WTC11 (cell line): ENCODE results near the gene GNG10. TPM values are rescaled to one million over a fixed set of nuclear protein-coding genes. Genes with fewer than 3 reads are reported as not detected.

Source experiments
- ATAC-seq: fragments of 200-7000 bp; cut with Tn5 transposase; 2 replicates; pipeline ENCODE4 v1.10.0; 2021; ENCODE audit warnings: mild to moderate bottlenecking, moderate library complexity
- CTCF ChIA-PET: fragments of 300-600 bp; sonication (Branson Sonifier 250); formaldehyde crosslinking; loops from one replicate; lab custom pipeline; 2021; ENCODE audit warnings: antibody characterized with exemption; lab: Charles Lee
- POLR2A ChIA-PET: fragments of 350-600 bp; sonication (Branson Sonifier 250); formaldehyde crosslinking; loops from one replicate; lab custom pipeline; 2021; ENCODE audit warnings: antibody characterized with exemption; lab: Charles Lee
- DNase-seq: peaks from one replicate; pipeline ENCODE4 v3.0.0; 2021; ENCODE audit warnings: low spot score
- H3K27ac Mint-ChIP-seq: 2 replicates; pipeline ENCODE4 v1.8.0; 2021; ENCODE audit warnings: mixed read lengths
- H3K27me3 Mint-ChIP-seq: 2 replicates; pipeline ENCODE4 v1.8.0; 2021; ENCODE audit warnings: low read depth, mild to moderate bottlenecking, moderate library complexity, mixed read lengths
- H3K36me3 Mint-ChIP-seq: 2 replicates; pipeline ENCODE4 v1.8.0; 2021; ENCODE audit warnings: mixed read lengths
- H3K4me1 Mint-ChIP-seq: 2 replicates; pipeline ENCODE4 v1.8.0; 2022; ENCODE audit warnings: mixed read lengths
- H3K4me3 Mint-ChIP-seq: 2 replicates; pipeline ENCODE4 v1.8.0; 2021; ENCODE audit warnings: mild to moderate bottlenecking, moderate library complexity, mixed read lengths
- H3K9me3 Mint-ChIP-seq: 2 replicates; pipeline ENCODE4 v1.8.0; 2021; ENCODE audit warnings: mixed read lengths
- CBFB ChIP-seq: sonication (generic); formaldehyde crosslinking; IDR thresholded peaks from 2 replicates; pipeline ENCODE4 v1.8.1; 2022; ENCODE audit warnings: mild to moderate bottlenecking, low read depth, missing genetic modification reagents
- FOXK1 ChIP-seq: sonication (generic); formaldehyde crosslinking; IDR thresholded peaks from 2 replicates; pipeline ENCODE4 v1.8.0; 2022; ENCODE audit warnings: mild to moderate bottlenecking, moderate library complexity, missing genetic modification reagents
- GRHL2 ChIP-seq: fragments of 250-450 bp; sonication (Bioruptor Pico); IDR thresholded peaks from 2 replicates; pipeline ENCODE4 v1.8.0; 2022; ENCODE audit warnings: mild to moderate bottlenecking, moderate library complexity; ENCODE audit not compliant: insufficient replicate concordance, severe bottlenecking
- IRF2 ChIP-seq: sonication (generic); formaldehyde crosslinking; IDR thresholded peaks from 2 replicates; pipeline ENCODE4 v1.8.0; 2022; ENCODE audit warnings: low read depth, missing genetic modification reagents, borderline replicate concordance
- JAZF1 ChIP-seq: fragments of 250-450 bp; sonication (Bioruptor Pico); IDR thresholded peaks from 2 replicates; pipeline ENCODE4 v1.9.0; 2021; ENCODE audit warnings: moderate library complexity, mild to moderate bottlenecking, inconsistent platforms
- NFATC4 ChIP-seq: fragments of 250-450 bp; sonication (Bioruptor Pico); IDR thresholded peaks from 2 replicates; pipeline ENCODE4 v1.9.0; 2021; ENCODE audit warnings: mild to moderate bottlenecking
- NFYB ChIP-seq: sonication (generic); formaldehyde crosslinking; conservative IDR thresholded peaks from 2 replicates; pipeline ENCODE4 v1.8.0; 2022; ENCODE audit warnings: low read depth, missing genetic modification reagents
- NR2C2 ChIP-seq: sonication (generic); formaldehyde crosslinking; IDR thresholded peaks from 2 replicates; pipeline ENCODE4 v1.8.0; 2022; ENCODE audit warnings: mild to moderate bottlenecking, missing genetic modification reagents
- RORB ChIP-seq: fragments of 250-450 bp; sonication (Bioruptor Pico); IDR thresholded peaks from 2 replicates; pipeline ENCODE4 v1.9.0; 2021; ENCODE audit warnings: mild to moderate bottlenecking
- TP53 ChIP-seq: sonication (generic); formaldehyde crosslinking; IDR thresholded peaks from 2 replicates; pipeline ENCODE4 v1.8.1; 2023; ENCODE audit warnings: mild to moderate bottlenecking, missing genetic modification reagents
- ZNF671 ChIP-seq: fragments of 250-450 bp; sonication (Bioruptor Pico); IDR thresholded peaks from 2 replicates; pipeline ENCODE4 v1.8.0; 2021; ENCODE audit warnings: mild to moderate bottlenecking
- total RNA-seq: library from RNA; stranded (reverse); gene quantifications from 3 replicates; pipeline ENCODE4 v1.2.3, GENCODE V29; 2021
- TF ChIP-seq, protein P1 (sequence below): sonication (generic); formaldehyde crosslinking; conservative IDR thresholded peaks from 2 replicates; pipeline ENCODE4 v1.8.1; 2022; ENCODE audit warnings: mild to moderate bottlenecking, missing genetic modification reagents
- TF ChIP-seq, protein P2 (sequence below): sonication (generic); formaldehyde crosslinking; IDR thresholded peaks from 2 replicates; pipeline ENCODE4 v1.8.0; 2023; ENCODE audit warnings: mild to moderate bottlenecking, missing genetic modification reagents
- TF ChIP-seq, protein P3 (sequence below): sonication (generic); formaldehyde crosslinking; IDR thresholded peaks from 2 replicates; pipeline ENCODE4 v1.8.1; 2022; ENCODE audit warnings: missing genetic modification reagents, borderline replicate concordance
- TF ChIP-seq, protein P4 (sequence below): fragments of 250-450 bp; sonication (Bioruptor Pico); IDR thresholded peaks from 2 replicates; pipeline ENCODE4 v1.9.0; 2021; ENCODE audit warnings: mild to moderate bottlenecking
- TF ChIP-seq, protein P5 (sequence below): fragments of 250-450 bp; sonication (Bioruptor Pico); conservative IDR thresholded peaks from 2 replicates; pipeline ENCODE4 v1.9.0; 2021; ENCODE audit warnings: mild to moderate bottlenecking
- TF ChIP-seq, protein P6 (sequence below): sonication (generic); formaldehyde crosslinking; IDR thresholded peaks from 2 replicates; pipeline ENCODE4 v1.8.1; 2022; ENCODE audit warnings: mild to moderate bottlenecking, missing genetic modification reagents, moderate library complexity, borderline replicate concordance

The GNG10 gene
- total RNA-seq, 1 experiment from 2014 or later, result 17.2 TPM

DNA sequence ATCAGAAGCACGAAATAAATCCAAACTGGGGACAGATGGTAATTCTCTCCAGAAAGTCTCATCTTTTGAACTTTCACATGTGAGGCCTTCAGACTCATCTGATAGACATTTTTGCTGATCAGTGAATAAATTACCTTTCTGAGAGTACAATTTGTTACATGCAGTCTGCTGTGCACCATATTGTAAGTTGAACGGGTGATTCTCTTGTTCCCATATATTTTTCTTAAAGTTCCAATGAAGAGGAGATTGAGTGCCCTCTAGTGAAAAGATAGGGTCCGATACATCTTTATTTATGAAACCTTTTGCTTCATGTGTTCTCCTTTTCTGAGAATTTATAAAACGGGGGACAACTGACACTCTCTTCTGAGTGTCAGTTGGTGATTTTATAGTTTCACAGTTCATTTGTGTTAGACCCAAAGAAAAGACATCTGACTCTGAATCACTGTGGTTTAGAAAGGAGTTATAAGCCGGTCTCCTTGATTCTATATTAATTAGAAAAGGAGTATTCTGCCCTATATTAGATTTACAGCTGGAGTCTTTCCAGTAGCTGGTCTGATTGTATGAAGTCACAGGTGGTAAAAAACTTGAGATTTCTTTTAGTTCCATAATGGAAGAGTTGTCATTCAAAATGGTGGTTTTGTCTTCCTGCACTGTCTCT lies 30.4 kb downstream of the GNG10 start:
- POLR2A ChIA-PET, result no interaction called here

More for the DNA sequence above, 30.4 kb downstream of the GNG10 start:
- CTCF ChIA-PET, result interaction anchor here (2.3 to 3.2 kb wide), 2 partner anchors 70 to 93 kb away, joined by 7 to 24 read pairs; partner anchors contain the start of gene PTGR1
- H3K4me1 Mint-ChIP-seq, result peaks cover 4% of the 10 kb centered on the region
- H3K4me3 Mint-ChIP-seq, result no peak overlapping the region
- H3K27ac Mint-ChIP-seq, result no peak overlapping the region
- no peaks in the 10 kb centered on the region for H3K36me3 Mint-ChIP-seq
- no peak for ATAC-seq
- no peaks in the 10 kb centered on the region for H3K27me3 Mint-ChIP-seq
- DNase-seq, result no peak
- no peaks in the 10 kb centered on the region; the same call in 1 of the 2 replicates for H3K9me3 Mint-ChIP-seq
- TF ChIP-seq, protein P1, sequence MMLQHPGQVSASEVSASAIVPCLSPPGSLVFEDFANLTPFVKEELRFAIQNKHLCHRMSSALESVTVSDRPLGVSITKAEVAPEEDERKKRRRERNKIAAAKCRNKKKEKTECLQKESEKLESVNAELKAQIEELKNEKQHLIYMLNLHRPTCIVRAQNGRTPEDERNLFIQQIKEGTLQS (CRISPR knock-in tag), result no peak
- no peak for TF ChIP-seq NFYB (CRISPR knock-in tag)
- TF ChIP-seq, protein P2, sequence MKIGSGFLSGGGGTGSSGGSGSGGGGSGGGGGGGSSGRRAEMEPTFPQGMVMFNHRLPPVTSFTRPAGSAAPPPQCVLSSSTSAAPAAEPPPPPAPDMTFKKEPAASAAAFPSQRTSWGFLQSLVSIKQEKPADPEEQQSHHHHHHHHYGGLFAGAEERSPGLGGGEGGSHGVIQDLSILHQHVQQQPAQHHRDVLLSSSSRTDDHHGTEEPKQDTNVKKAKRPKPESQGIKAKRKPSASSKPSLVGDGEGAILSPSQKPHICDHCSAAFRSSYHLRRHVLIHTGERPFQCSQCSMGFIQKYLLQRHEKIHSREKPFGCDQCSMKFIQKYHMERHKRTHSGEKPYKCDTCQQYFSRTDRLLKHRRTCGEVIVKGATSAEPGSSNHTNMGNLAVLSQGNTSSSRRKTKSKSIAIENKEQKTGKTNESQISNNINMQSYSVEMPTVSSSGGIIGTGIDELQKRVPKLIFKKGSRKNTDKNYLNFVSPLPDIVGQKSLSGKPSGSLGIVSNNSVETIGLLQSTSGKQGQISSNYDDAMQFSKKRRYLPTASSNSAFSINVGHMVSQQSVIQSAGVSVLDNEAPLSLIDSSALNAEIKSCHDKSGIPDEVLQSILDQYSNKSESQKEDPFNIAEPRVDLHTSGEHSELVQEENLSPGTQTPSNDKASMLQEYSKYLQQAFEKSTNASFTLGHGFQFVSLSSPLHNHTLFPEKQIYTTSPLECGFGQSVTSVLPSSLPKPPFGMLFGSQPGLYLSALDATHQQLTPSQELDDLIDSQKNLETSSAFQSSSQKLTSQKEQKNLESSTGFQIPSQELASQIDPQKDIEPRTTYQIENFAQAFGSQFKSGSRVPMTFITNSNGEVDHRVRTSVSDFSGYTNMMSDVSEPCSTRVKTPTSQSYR (CRISPR knock-in tag), result no peak
- TF ChIP-seq TP53 (CRISPR knock-in tag), result no peak
- TF ChIP-seq GRHL2 (CRISPR knock-in tag), result no peak
- TF ChIP-seq JAZF1 (CRISPR knock-in tag), result no peak
- TF ChIP-seq, protein P3, sequence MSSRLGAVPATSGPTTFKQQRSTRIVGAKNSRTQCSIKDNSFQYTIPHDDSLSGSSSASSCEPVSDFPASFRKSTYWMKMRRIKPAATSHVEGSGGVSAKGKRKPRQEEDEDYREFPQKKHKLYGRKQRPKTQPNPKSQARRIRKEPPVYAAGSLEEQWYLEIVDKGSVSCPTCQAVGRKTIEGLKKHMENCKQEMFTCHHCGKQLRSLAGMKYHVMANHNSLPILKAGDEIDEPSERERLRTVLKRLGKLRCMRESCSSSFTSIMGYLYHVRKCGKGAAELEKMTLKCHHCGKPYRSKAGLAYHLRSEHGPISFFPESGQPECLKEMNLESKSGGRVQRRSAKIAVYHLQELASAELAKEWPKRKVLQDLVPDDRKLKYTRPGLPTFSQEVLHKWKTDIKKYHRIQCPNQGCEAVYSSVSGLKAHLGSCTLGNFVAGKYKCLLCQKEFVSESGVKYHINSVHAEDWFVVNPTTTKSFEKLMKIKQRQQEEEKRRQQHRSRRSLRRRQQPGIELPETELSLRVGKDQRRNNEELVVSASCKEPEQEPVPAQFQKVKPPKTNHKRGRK (CRISPR knock-in tag), result no peak
- TF ChIP-seq, protein P4, sequence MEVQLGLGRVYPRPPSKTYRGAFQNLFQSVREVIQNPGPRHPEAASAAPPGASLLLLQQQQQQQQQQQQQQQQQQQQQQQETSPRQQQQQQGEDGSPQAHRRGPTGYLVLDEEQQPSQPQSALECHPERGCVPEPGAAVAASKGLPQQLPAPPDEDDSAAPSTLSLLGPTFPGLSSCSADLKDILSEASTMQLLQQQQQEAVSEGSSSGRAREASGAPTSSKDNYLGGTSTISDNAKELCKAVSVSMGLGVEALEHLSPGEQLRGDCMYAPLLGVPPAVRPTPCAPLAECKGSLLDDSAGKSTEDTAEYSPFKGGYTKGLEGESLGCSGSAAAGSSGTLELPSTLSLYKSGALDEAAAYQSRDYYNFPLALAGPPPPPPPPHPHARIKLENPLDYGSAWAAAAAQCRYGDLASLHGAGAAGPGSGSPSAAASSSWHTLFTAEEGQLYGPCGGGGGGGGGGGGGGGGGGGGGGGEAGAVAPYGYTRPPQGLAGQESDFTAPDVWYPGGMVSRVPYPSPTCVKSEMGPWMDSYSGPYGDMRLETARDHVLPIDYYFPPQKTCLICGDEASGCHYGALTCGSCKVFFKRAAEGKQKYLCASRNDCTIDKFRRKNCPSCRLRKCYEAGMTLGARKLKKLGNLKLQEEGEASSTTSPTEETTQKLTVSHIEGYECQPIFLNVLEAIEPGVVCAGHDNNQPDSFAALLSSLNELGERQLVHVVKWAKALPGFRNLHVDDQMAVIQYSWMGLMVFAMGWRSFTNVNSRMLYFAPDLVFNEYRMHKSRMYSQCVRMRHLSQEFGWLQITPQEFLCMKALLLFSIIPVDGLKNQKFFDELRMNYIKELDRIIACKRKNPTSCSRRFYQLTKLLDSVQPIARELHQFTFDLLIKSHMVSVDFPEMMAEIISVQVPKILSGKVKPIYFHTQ (CRISPR knock-in tag), result no peak
- no peak for TF ChIP-seq NR2C2 (CRISPR knock-in tag)
- no peak for TF ChIP-seq RORB (CRISPR knock-in tag)
- TF ChIP-seq, protein P5, sequence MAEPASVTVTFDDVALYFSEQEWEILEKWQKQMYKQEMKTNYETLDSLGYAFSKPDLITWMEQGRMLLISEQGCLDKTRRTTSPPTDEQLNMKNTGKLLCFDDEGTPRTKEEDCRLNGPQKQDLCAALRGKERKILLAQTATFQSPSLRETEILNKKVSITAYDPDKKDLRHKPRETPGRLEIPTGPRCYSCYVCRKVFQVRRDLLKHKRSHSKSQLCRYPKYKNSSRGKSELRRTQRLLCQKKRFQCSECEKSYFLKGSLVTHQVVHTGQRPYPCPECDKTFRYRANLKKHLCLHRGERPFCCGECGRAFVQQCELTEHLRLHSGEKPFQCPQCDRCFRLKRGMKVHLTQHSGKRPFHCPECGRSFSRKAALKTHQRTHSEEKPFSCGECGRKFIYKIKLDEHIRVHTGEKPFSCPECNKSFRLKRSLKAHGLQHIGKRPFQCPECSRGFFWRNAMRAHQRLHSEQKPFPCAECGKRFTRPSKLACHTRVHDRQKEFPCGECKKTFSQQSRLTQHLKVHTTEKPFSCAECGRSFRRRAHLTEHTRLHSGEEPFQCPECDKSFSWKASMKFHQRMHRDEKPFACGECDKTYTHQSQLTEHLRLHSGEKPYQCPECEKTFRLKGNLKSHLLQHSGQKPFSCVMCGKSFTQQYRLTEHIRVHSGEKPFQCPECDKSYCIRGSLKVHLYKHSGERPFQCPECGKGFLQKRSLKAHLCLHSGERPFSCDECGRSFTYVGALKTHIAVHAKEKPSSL (CRISPR knock-in tag), result no peak
- TF ChIP-seq FOXK1 (CRISPR knock-in tag), result no peak
- no peak for TF ChIP-seq IRF2 (CRISPR knock-in tag)
- TF ChIP-seq CBFB (CRISPR knock-in tag), result no peak
- no peak for TF ChIP-seq NFATC4 (CRISPR knock-in tag)
- TF ChIP-seq ZNF671, result no peak
- TF ChIP-seq, protein P6, sequence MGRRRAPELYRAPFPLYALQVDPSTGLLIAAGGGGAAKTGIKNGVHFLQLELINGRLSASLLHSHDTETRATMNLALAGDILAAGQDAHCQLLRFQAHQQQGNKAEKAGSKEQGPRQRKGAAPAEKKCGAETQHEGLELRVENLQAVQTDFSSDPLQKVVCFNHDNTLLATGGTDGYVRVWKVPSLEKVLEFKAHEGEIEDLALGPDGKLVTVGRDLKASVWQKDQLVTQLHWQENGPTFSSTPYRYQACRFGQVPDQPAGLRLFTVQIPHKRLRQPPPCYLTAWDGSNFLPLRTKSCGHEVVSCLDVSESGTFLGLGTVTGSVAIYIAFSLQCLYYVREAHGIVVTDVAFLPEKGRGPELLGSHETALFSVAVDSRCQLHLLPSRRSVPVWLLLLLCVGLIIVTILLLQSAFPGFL (CRISPR knock-in tag), result no peak
